ENCODE results near the gene WDR88.

DNA sequence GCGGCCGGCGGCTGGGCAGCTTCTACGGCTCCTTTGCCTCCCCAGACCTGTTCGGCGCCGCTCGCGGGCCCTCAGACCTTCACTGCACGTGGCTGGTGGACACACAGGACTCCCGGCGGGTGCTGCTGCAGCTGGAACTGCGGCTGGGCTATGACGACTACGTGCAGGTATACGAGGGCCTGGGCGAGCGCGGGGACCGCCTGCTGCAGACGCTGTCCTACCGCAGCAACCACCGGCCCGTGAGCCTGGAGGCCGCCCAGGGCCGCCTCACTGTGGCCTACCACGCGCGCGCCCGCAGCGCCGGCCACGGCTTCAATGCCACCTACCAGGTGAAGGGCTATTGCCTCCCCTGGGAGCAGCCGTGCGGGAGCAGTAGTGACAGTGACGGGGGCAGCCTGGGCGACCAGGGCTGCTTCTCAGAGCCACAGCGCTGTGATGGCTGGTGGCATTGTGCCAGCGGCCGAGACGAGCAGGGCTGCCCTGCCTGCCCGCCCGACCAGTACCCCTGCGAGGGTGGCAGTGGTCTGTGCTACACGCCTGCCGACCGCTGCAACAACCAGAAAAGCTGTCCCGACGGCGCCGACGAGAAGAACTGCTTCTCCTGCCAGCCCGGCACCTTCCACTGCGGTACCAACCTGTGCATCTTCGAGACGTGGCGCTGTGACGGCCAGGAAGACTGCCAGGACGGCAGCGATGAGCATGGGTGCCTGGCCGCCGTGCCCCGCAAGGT is 73.8 kb downstream of the WDR88 start:
- TF ChIP-seq, protein P1, sequence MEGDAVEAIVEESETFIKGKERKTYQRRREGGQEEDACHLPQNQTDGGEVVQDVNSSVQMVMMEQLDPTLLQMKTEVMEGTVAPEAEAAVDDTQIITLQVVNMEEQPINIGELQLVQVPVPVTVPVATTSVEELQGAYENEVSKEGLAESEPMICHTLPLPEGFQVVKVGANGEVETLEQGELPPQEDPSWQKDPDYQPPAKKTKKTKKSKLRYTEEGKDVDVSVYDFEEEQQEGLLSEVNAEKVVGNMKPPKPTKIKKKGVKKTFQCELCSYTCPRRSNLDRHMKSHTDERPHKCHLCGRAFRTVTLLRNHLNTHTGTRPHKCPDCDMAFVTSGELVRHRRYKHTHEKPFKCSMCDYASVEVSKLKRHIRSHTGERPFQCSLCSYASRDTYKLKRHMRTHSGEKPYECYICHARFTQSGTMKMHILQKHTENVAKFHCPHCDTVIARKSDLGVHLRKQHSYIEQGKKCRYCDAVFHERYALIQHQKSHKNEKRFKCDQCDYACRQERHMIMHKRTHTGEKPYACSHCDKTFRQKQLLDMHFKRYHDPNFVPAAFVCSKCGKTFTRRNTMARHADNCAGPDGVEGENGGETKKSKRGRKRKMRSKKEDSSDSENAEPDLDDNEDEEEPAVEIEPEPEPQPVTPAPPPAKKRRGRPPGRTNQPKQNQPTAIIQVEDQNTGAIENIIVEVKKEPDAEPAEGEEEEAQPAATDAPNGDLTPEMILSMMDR (IDR thresholded peaks at IDR 0.05), result no peak
- no peak for TF ChIP-seq POLR2A (IDR thresholded peaks at IDR 0.05)

Data from vagina (tissue), 2 donors.